ENCODE measurements around the gene MBNL3. TPM values are rescaled to one million over a fixed set of nuclear protein-coding genes. Genes with fewer than 3 reads are reported as not detected.

MBNL3 gene
- polyA plus RNA-seq, 1 donor from 2014 or later = 71.2 TPM

DNA sequence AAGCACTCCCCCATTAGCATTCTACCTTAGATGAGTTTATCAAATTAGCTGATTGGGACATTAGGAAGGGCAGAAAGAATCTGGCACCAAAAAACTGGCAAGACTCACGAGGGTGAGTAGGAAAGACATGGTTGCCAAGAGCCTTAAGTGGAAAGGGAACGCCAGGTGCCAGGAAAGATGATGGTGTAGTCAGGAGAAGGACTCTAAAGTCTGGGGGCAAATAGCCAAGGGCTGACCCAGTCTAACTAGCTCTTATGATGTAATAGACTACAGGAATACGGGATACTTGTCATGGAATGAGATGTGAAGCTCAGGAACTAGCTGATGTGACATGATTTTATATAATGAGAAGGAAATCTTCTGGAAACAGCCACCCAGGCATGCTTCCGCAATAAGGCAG, 94.8 kb downstream of the MBNL3 start:
- H3K36me3 Mint-ChIP-seq = peaks cover 4% of the 10 kb centered on the region
- peaks cover 0 to 1% (median 0%) of the 10 kb centered on the region in 3 donors for H3K9me3 Mint-ChIP-seq
- H3K27ac Mint-ChIP-seq = no peak overlapping the region
- H3K27me3 Mint-ChIP-seq = no peaks in the 10 kb centered on the region
- no peak overlapping the region for H3K4me3 Mint-ChIP-seq
- peaks cover 0 to 2% (median 2%) of the 10 kb centered on the region in 3 donors for H3K4me1 Mint-ChIP-seq

DNA sequence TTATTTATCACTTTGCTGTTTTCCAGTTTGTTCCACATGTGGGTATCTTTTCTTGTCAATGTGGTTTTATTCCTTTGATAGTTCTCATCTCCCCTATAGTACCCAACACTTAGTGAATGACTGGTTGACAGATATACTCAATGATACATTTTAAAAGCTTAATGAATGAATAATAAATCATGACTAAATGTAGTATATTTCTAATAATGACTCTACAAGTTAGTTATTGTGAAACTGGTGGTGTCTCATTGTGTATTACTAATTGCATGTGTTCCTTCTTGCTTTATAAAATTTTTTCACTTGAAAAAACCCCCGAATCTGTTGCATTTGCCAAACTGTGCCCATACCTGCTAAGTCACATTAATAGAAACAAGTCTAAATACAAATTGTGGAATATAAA, 95.4 kb downstream of the MBNL3 start:
- Mint-ChIP-seq H3K36me3 (peaks cover 3% of the 10 kb centered on the region), H3K4me3 (no peak overlapping the region), H3K27me3 (no peaks in the 10 kb centered on the region), H3K9me3 (peaks cover 0 to 1% (median 0%) of the 10 kb centered on the region in 3 donors), H3K27ac (no peak overlapping the region), H3K4me1 (peaks cover 0 to 2% (median 2%) of the 10 kb centered on the region in 3 donors)

DNA sequence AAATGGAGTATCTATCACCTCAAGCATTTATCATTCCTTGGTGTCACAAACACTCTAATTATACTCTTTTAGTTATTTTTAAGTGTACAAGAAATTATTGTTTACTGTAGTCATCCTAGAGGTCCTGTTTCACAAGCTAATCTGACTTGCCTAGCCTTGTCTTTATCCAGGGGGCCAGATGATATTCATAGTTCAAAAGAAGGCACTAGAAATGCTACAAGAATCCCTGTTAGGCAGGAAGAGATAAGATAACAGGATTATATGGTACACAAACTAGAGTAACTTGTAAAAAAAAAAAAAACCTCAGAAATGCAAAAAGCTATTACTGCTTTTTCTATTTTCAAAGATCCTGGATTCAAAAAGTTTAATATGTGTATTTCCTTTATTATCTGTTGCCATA, 95.8 kb downstream of the MBNL3 start:
- peaks cover 0 to under 1% (median 0%) of the 10 kb centered on the region in 3 donors for H3K9me3 Mint-ChIP-seq
- peaks cover 3% of the 10 kb centered on the region for H3K36me3 Mint-ChIP-seq
- no peak overlapping the region for H3K4me3 Mint-ChIP-seq
- peaks cover 0 to 2% (median 0%) of the 10 kb centered on the region in 3 donors for H3K4me1 Mint-ChIP-seq
- no peaks in the 10 kb centered on the region for H3K27me3 Mint-ChIP-seq
- no peak overlapping the region for H3K27ac Mint-ChIP-seq

DNA sequence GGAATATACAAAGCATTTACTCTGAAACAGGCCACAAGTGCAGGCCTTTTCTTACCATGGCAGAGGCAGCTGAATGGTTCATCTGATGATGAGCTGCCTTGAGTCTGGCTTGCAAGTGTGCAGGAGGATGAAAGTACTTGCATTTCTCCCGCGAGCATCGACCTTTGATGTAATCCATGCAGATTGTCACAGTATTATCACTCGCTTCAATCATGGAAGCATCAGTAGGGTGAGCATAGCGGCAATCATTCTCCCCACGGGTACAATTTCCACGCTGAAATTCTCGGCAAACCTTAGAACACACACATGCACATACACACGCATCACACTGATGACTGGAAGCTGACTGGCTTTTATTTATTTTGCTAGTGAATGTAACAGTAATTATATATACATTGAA, 98.0 kb downstream of the MBNL3 start:
- Mint-ChIP-seq H3K4me3 (no peak overlapping the region), H3K27ac (no peak overlapping the region), H3K9me3 (no peaks in the 10 kb centered on the region), H3K36me3 (peaks cover 3% of the 10 kb centered on the region), H3K4me1 (no peaks in the 10 kb centered on the region), H3K27me3 (no peaks in the 10 kb centered on the region)

DNA sequence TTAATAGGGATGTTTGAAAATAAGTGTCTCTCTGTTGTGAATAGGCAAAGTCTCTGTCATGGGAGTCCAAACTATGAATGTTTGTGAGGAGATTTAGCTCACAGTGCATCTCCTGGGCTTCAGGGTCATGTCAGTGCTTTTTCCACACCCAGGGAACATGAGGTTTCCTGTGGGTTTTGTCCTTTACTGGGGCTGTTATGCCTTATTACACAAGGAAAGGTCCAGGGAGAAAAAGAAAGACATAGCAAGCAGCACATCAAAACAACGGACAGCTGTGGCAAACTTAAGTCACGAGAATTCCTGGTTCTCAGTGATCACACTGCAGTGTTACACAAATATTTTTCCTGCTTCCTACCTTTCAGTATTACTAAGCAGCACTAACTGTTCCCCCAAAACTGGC, 99.4 kb downstream of the MBNL3 start:
- H3K27ac Mint-ChIP-seq = peak overlapping the region in 1 of 3 donors; percentile 17
- no peaks in the 10 kb centered on the region for H3K4me1 Mint-ChIP-seq
- H3K4me3 Mint-ChIP-seq = no peak overlapping the region
- H3K27me3 Mint-ChIP-seq = no peaks in the 10 kb centered on the region
- no peaks in the 10 kb centered on the region for H3K9me3 Mint-ChIP-seq
- H3K36me3 Mint-ChIP-seq = peaks cover 3% of the 10 kb centered on the region

DNA sequence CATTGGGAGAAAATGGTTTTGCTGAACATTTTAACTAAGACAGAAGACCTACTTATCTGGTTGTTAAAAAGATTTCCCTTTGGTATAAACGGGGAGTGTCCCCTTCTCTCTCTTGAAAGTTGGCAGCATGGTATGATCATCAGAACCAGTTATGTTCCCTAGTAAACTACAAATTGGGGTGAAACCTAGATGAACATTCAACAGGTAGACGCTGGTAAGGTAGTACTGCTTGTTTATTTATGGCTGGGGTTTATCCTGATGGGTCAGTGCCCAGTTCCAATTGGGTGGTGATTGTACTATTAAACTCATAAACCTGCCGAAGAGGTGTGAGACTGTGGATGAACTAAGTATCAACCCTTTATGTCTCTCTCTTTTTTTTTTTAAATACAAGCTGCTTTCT, 100.5 kb downstream of the MBNL3 start:
- no peaks in the 10 kb centered on the region for H3K9me3 Mint-ChIP-seq
- peak overlapping the region in 1 of 3 donors; percentile 17 for H3K27ac Mint-ChIP-seq
- no peaks in the 10 kb centered on the region for H3K27me3 Mint-ChIP-seq
- no peak overlapping the region for H3K4me3 Mint-ChIP-seq
- peaks cover 6% of the 10 kb centered on the region for H3K36me3 Mint-ChIP-seq
- no peaks in the 10 kb centered on the region for H3K4me1 Mint-ChIP-seq

DNA sequence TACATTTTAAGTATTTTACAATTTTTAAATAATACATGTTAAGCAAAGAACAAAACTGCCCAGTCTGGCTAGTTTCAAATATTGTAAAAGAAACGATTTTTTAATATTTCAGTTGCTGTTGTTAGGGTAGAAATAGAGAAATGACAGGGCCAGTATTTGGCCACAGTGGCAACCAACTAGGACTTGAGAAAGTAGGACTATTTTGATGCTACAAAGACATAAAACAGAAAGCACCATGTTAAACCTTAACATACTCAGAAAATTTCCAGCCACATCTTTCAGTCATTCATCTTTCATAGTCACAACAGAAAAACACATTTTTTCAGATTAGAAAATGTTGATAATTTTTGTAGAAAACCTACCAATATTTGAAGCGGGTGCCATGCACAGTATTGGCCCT, 104.5 kb downstream of the MBNL3 start:
- H3K36me3 Mint-ChIP-seq = peaks cover 6% of the 10 kb centered on the region
- H3K9me3 Mint-ChIP-seq = no peaks in the 10 kb centered on the region
- peaks cover 2% of the 10 kb centered on the region for H3K27me3 Mint-ChIP-seq
- H3K27ac Mint-ChIP-seq = no peak overlapping the region
- no peaks in the 10 kb centered on the region for H3K4me1 Mint-ChIP-seq
- no peak overlapping the region for H3K4me3 Mint-ChIP-seq

DNA sequence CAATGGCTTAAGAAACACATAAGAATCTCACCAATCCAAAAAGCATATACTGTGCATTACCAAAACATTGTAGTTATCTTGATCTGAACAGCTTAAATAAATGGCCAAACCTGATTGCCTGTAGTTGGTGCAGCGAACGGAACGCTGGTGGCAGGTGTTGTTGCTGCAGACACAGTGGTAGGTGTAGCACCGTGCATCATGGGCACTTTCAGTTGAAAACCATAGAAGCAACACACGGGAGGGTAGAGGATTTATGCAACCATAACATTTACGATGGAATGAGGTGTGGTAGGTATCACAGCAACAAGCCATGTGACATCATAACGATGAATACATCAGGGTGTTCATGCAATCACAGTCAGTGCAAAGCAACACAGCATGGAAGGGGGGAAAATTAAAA, 106.8 kb downstream of the MBNL3 start:
- Mint-ChIP-seq H3K36me3 (peaks cover 6% of the 10 kb centered on the region), H3K4me1 (no peaks in the 10 kb centered on the region), H3K27me3 (peaks cover 2% of the 10 kb centered on the region), H3K9me3 (no peaks in the 10 kb centered on the region), H3K4me3 (no peak overlapping the region), H3K27ac (no peak overlapping the region)

DNA sequence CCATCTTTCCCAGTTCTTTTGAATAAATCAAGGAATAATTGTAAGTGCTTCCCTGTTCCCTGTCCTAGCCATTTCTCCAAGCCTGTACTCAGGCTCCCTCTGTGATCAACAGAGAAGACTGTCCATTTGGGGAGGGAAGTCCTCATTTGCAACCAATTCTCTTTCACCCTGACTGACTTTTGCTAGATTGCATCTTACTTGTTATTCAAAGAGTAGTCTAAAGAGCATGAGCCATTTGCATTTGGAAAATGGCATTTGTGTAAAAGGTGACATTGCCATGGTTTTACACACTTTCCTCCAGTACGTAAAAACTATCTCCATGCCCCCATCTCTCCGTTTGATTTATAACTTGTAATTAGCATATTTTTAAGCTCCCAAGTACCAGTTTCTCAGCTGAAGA, 110.6 kb downstream of the MBNL3 start:
- Mint-ChIP-seq H3K4me1 (no peaks in the 10 kb centered on the region), H3K36me3 (peaks cover 2% of the 10 kb centered on the region), H3K9me3 (no peaks in the 10 kb centered on the region), H3K27me3 (peaks cover 2% of the 10 kb centered on the region), H3K4me3 (no peak overlapping the region), H3K27ac (no peak overlapping the region)

DNA sequence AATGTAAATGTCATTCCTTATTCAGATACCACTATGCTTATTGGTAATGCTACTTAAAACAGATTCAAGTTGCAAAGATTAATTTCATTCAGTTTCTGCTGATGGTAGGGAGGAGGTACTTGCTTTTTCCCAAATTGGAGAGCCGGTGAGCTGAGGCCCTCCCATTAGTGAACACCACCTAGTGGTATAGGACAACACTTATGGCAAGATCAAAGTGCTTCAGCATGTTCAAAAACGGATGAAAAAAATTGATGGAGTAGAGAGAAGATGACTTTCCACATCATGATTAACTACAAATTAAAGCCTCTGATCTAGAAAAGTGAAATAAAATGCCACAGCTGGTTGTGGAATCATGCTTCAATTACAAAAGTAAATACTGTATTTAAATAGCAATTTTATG, 112.9 kb downstream of the MBNL3 start:
- Mint-ChIP-seq H3K4me3 (no peak overlapping the region), H3K9me3 (no peaks in the 10 kb centered on the region), H3K36me3 (peaks cover 2% of the 10 kb centered on the region), H3K27me3 (no peaks in the 10 kb centered on the region), H3K27ac (no peak overlapping the region), H3K4me1 (no peaks in the 10 kb centered on the region)

DNA sequence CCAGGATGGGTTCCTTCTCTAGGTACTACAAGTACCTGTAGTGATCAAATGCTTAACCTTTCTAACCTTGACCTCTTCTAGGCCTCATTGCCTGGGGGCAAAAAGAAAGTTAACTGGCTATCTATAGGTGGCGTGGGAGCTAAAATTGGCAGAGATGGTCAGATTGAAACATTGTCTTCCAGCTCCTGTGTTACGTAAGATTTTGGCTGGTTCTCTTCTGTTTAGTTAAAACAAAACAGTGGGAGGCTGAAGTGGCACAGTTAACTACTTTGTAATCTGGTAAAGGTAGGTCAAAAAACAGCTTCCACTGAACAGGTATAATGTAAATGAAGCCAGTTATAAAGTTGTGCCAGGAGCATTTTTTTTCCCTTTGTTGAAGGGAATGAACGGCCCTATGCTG, 115.2 kb downstream of the MBNL3 start:
- H3K27me3 Mint-ChIP-seq = no peaks in the 10 kb centered on the region
- no peaks in the 10 kb centered on the region for H3K9me3 Mint-ChIP-seq
- no peak overlapping the region for H3K27ac Mint-ChIP-seq
- H3K36me3 Mint-ChIP-seq = no peaks in the 10 kb centered on the region
- no peak overlapping the region for H3K4me3 Mint-ChIP-seq
- no peaks in the 10 kb centered on the region for H3K4me1 Mint-ChIP-seq

DNA sequence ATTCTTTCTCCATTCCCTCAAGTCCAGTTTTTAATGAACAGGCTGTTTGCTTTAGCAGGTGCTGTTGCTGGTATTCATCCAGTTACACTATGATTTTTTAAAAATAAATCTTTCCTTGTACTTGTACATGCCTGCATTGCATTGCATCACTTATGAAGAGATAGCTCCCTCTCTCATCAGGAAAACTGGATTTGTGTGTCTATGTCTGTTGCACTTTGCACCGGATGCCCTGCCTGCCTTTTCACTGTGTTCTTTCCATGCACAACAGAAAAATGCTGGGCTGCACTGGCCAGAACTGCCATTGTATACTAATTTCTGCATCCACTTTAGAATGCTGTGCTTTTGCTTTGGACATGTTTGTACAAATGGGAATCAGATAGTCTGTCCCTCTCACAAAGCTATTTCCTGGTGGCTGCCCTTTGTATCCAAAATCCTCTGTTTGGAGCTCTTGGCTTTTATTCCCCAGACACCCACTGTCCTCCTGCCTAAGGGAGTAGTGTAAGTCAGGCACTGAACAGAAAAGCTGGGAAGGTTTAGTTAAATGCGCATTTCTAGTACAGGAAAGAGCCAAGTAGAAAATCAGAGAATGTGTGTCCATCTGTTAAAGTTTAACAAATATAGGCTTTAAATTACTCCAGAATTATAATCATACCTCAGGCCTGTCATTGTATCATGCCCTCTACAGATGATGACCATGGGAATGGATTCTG, 119.1 kb downstream of the MBNL3 start:
- H3K9me3 Mint-ChIP-seq = no peaks in the 10 kb centered on the region
- H3K27me3 Mint-ChIP-seq = no peaks in the 10 kb centered on the region
- peak overlapping the region in 1 of 3 donors; percentile 28 for H3K27ac Mint-ChIP-seq
- peaks cover 0 to 1% (median 0%) of the 10 kb centered on the region in 3 donors for H3K4me1 Mint-ChIP-seq
- H3K4me3 Mint-ChIP-seq = no peak overlapping the region
- no peaks in the 10 kb centered on the region for H3K36me3 Mint-ChIP-seq

DNA sequence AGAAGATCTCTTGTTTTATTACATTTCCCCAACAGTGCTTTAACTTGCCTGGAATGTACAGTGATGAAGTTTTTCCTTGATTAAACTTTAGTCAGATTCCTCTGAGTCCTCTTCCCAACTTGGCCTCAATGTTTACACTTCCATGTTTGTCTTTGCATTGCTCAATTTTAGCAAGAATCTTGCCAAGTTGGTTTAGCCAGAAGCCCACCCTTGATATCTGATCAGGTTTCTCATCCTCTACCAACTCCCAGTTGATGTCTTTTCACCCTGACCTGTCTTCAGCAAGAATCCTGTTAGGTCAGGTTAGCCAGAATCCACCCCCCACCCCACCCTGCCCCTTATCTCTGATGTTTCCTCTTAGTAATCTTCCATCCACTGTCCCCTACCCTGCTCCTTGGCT, 120.9 kb downstream of the MBNL3 start:
- no peaks in the 10 kb centered on the region for H3K27me3 Mint-ChIP-seq
- H3K4me3 Mint-ChIP-seq = no peak overlapping the region
- no peak overlapping the region for H3K27ac Mint-ChIP-seq
- peaks cover 0 to 1% (median 0%) of the 10 kb centered on the region in 3 donors for H3K4me1 Mint-ChIP-seq
- no peaks in the 10 kb centered on the region for H3K9me3 Mint-ChIP-seq
- H3K36me3 Mint-ChIP-seq = no peaks in the 10 kb centered on the region

DNA sequence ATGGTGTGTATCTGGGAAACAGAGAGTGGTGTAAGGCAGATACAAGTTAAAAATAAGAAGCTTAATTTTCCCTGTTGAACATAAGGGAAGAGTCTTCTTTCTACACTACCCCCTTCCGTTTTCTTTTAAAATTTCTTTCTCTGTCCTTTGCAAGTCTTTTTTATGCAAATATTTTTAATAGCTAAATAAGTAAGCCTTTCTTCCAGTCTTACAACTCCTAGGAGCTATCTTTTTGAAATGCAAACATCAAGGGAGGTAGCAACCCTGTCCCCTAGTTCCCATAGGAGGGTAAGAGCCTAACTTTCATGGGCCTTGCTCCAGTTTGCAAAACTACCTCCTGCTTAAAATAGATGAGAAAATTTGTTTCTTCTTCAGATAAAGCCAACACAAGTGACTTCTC, 121.5 kb downstream of the MBNL3 start:
- Mint-ChIP-seq H3K4me1 (peaks cover 0 to 1% (median 0%) of the 10 kb centered on the region in 3 donors), H3K9me3 (peaks cover 0 to 1% (median 0%) of the 10 kb centered on the region in 3 donors), H3K4me3 (no peak overlapping the region), H3K27me3 (no peaks in the 10 kb centered on the region), H3K27ac (no peak overlapping the region), H3K36me3 (peaks cover under 1% of the 10 kb centered on the region)

DNA sequence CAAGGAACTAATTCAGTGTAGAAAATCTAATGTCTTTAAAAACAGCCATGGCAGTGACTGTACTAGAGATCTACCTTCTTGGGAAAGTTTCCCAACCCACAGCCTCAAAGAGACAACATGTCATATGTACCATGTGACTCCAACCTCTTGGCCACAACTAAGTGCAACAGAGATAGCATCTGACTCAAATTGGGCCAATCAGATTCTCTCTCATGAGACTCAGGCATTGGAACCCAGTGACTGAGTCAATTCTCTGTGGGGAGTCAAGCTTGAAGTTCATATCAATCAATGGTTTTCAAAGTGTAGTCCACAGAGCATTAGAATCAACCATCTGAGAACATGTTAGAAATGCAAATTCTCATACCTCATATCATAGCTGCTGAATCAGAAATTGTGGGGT, 123.3 kb downstream of the MBNL3 start:
- H3K4me1 Mint-ChIP-seq = peaks cover 0 to 1% (median 0%) of the 10 kb centered on the region in 3 donors
- peaks cover 0 to 3% (median 0%) of the 10 kb centered on the region in 3 donors for H3K9me3 Mint-ChIP-seq
- H3K4me3 Mint-ChIP-seq = no peak overlapping the region
- H3K27me3 Mint-ChIP-seq = no peaks in the 10 kb centered on the region
- peaks cover 2% of the 10 kb centered on the region for H3K36me3 Mint-ChIP-seq
- H3K27ac Mint-ChIP-seq = no peak overlapping the region

DNA sequence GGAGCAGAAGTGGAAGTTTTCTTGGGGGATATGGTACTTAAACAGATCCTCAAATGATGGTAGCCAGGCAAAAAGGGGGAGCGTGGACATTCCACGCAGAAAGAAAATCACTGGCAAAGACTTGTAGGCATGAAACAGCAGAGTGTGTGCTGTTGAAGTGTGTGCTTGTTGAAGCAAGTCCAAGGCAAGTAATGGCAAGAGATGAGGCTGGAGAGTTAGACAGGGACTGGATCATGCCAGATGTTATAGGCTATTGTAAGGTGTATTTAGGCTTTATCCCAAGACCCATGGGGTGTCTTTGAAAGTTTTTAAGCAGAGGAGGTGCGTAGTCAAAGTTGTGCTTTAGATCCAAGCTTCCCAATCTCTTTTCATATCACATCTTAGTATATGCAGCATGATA, 124.5 kb downstream of the MBNL3 start:
- no peaks in the 10 kb centered on the region for H3K27me3 Mint-ChIP-seq
- H3K27ac Mint-ChIP-seq = no peak overlapping the region
- peaks cover 2% of the 10 kb centered on the region for H3K36me3 Mint-ChIP-seq
- peaks cover 0 to 3% (median 0%) of the 10 kb centered on the region in 3 donors for H3K9me3 Mint-ChIP-seq
- no peak overlapping the region for H3K4me3 Mint-ChIP-seq
- peaks cover 0 to 1% (median 0%) of the 10 kb centered on the region in 3 donors for H3K4me1 Mint-ChIP-seq
